Mesendoderm (in vitro differentiated cells): ENCODE results near the gene CMTM8.
"Not testable (repeated sequence)": the region's sequence is repeated elsewhere in the genome, so short reads cannot be mapped to it uniquely, and the experiment has no call there.

Source experiments
- DNase-seq: peaks from one replicate; pipeline ENCODE4 v3.0.0; 2013
- H2AK5ac ChIP-seq: 2 replicates; pipeline ENCODE4 v1.6.1; 2013; ENCODE audit warnings: low read length, inconsistent platforms
- H2BK120ac ChIP-seq: 2 replicates; pipeline ENCODE4 v1.6.1; 2013; ENCODE audit warnings: low read depth, mild to moderate bottlenecking, low read length, moderate library complexity, mixed read lengths
- H2BK15ac ChIP-seq: replicated peaks from 2 replicates; pipeline ENCODE4 v1.6.1; 2013; ENCODE audit warnings: low read depth, mild to moderate bottlenecking, moderate library complexity
- H2BK5ac ChIP-seq: 2 replicates; pipeline ENCODE4 v1.6.1; 2013; ENCODE audit warnings: low read length, inconsistent platforms
- H3K18ac ChIP-seq: 2 replicates; pipeline ENCODE4 v1.6.1; 2013; ENCODE audit warnings: mild to moderate bottlenecking, low read length, mixed read lengths
- H3K23ac ChIP-seq: one replicate; pipeline ENCODE4 v1.6.1; 2013; ENCODE audit warnings: low read length
- H3K27ac ChIP-seq: 2 replicates; pipeline ENCODE4 v1.5.1; 2013; ENCODE audit warnings: low read depth, mild to moderate bottlenecking, inconsistent platforms, low read length, moderate library complexity
- H3K27me3 ChIP-seq: 2 replicates; pipeline ENCODE4 v1.6.1; 2013; ENCODE audit warnings: low read length, control low read depth, mild to moderate bottlenecking, inconsistent platforms; ENCODE audit not compliant: insufficient read depth, poor library complexity
- H3K36me3 ChIP-seq: 2 replicates; pipeline ENCODE4 v1.6.1; 2013; ENCODE audit warnings: low read length, inconsistent platforms; ENCODE audit not compliant: control insufficient read depth, insufficient read depth
- H3K4ac ChIP-seq: one replicate; pipeline ENCODE4 v1.6.1; 2013; ENCODE audit warnings: low read depth, mild to moderate bottlenecking, low read length, moderate library complexity
- H3K4me1 ChIP-seq: 2 replicates; pipeline ENCODE4 v1.6.1; 2013; ENCODE audit warnings: low read depth, low read length, inconsistent platforms; ENCODE audit not compliant: control insufficient read depth
- H3K4me2 ChIP-seq: 2 replicates; pipeline ENCODE4 v1.6.1; 2013; ENCODE audit warnings: low read length
- H3K4me3 ChIP-seq: 2 replicates; pipeline ENCODE4 v1.5.1; 2013; ENCODE audit warnings: mild to moderate bottlenecking, low read length
- H3K56ac ChIP-seq: one replicate; pipeline ENCODE4 v1.6.1; 2013; ENCODE audit warnings: low read length
- H3K79me1 ChIP-seq: 2 replicates; pipeline ENCODE4 v1.6.1; 2013; ENCODE audit warnings: low read length, inconsistent platforms
- H3K79me2 ChIP-seq: 2 replicates; pipeline ENCODE4 v1.6.1; 2013; ENCODE audit warnings: mild to moderate bottlenecking, low read length; ENCODE audit not compliant: control insufficient read depth, insufficient read depth
- H3K9ac ChIP-seq: 2 replicates; pipeline ENCODE4 v1.6.1; 2013; ENCODE audit warnings: low read length, inconsistent platforms
- H4K5ac ChIP-seq: one replicate; pipeline ENCODE4 v1.6.1; 2013; ENCODE audit warnings: low read length
- H4K8ac ChIP-seq: one replicate; pipeline ENCODE4 v1.6.1; 2013; ENCODE audit warnings: low read depth, mild to moderate bottlenecking, control low read depth, low read length, moderate library complexity
- WGBS: extraction: QIAGEN DNeasy Blood & Tissue Kit; methylation state at CpG from one replicate; pipeline ENCODE4 v1.1.7; 2013; ENCODE audit warnings: low lambda C conversion rate, missing lambda C conversion rate; ENCODE audit not compliant: insufficient coverage; ENCODE audit errors: extremely low coverage; 5-methylcytosine and 5-hydroxymethylcytosine counted together

Gene CMTM8

DNA sequence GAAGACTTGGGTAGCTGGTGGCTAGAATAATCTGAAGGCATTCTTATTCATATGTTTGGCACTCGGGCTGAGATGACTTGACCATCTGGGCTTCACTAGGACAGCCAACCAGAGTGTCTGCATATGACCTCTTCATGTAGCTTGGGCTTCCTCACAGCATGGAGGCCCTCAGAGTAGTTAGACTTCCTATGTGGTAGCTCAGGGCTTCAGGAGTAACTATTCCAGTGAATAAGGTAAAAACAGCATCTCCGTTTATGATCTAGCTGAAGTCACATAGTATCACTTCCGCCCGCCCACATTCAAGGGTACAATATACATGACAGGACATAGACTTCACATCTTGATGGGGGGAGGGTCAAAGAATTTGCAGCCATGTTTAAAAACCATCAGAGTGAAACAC lies 18.9 kb upstream of the CMTM8 start:
- H2BK5ac ChIP-seq = no peak overlapping the region
- no peak overlapping the region for H3K56ac ChIP-seq
- H3K18ac ChIP-seq = no peak overlapping the region
- no peaks in the 10 kb centered on the region for H3K36me3 ChIP-seq
- WGBS = no CpG with 5 or more reads among the region's 4 CpGs
- no peak overlapping the region for H2AK5ac ChIP-seq
- no peak overlapping the region for H3K9ac ChIP-seq
- no peaks in the 10 kb centered on the region for H3K79me1 ChIP-seq
- H2BK120ac ChIP-seq = no peak overlapping the region
- no peak overlapping the region for H3K4me2 ChIP-seq
- no peak overlapping the region for H4K8ac ChIP-seq
- no peak overlapping the region for H3K4ac ChIP-seq
- H3K27ac ChIP-seq = no peak overlapping the region
- H3K27me3 ChIP-seq = no peaks in the 10 kb centered on the region
- H3K4me3 ChIP-seq = no peak overlapping the region
- no peak overlapping the region for H2BK15ac ChIP-seq
- H4K5ac ChIP-seq = no peak overlapping the region
- H3K23ac ChIP-seq = no peak overlapping the region
- H3K4me1 ChIP-seq = no peaks in the 10 kb centered on the region
- DNase-seq = no peak
- H3K79me2 ChIP-seq = no peaks in the 10 kb centered on the region

DNA sequence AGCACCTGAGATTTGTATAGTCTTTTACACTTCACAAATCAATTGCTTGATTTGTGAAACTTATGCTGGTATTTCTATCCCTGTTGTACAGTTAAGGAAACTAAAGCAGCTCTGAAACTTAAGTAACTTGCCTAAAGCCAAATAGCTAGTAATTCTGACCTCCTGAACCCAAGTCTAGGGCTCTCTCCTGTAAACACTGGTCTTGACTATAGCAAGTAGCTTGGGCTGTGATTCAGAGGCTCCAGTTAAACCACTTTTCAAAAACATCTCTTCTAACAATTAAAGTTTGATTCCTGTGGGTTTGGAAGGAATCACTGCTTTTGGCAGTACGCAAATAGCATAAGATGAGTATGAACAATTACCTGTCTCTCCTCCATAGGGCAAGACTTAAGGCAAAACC lies 18.5 kb upstream of the CMTM8 start:
- H4K8ac ChIP-seq = no peak overlapping the region
- H3K79me2 ChIP-seq = no peaks in the 10 kb centered on the region
- H3K4me2 ChIP-seq = no peak overlapping the region
- H2BK15ac ChIP-seq = no peak overlapping the region
- H3K9ac ChIP-seq = no peak overlapping the region
- no peaks in the 10 kb centered on the region for H3K36me3 ChIP-seq
- no peak overlapping the region for H3K23ac ChIP-seq
- no peak overlapping the region for H3K27ac ChIP-seq
- no peaks in the 10 kb centered on the region for H3K79me1 ChIP-seq
- H3K18ac ChIP-seq = no peak overlapping the region
- H3K4me1 ChIP-seq = no peaks in the 10 kb centered on the region
- no peak overlapping the region for H2AK5ac ChIP-seq
- no peak for DNase-seq
- H2BK120ac ChIP-seq = no peak overlapping the region
- no peak overlapping the region for H3K4me3 ChIP-seq
- no peak overlapping the region for H3K56ac ChIP-seq
- WGBS = no CpG with 5 or more reads among the region's 1 CpG
- H3K4ac ChIP-seq = no peak overlapping the region
- no peak overlapping the region for H4K5ac ChIP-seq
- no peak overlapping the region for H2BK5ac ChIP-seq
- no peaks in the 10 kb centered on the region for H3K27me3 ChIP-seq

DNA sequence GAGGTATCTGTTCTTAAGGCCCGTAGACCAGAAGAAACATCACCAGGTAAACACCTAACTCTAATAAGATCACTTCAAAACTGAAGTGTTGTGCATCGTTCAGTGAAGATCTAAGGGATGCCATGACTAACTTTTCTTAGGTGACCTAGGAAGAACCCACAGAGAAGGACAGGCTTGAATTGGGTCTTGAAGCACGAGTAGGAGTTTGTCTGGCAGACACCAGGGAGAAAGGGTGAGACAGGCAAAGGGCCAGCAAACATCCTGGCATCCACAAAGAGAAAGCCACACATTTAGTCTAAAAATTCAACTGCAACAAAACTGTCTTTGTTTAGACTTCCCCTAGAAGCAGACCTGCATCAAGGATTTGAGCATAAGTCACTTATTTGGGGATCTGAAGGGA lies 15.5 kb upstream of the CMTM8 start:
- Histone ChIP-seq H2AK5ac (no peak overlapping the region), H4K5ac (no peak overlapping the region), H3K4me2 (no peak overlapping the region), H3K4ac (no peak overlapping the region), H3K56ac (no peak overlapping the region), H3K23ac (no peak overlapping the region), H3K18ac (no peak overlapping the region), H3K79me1 (no peaks in the 10 kb centered on the region), H2BK120ac (no peak overlapping the region), H4K8ac (no peak overlapping the region), H3K27ac (no peak overlapping the region), H3K9ac (no peak overlapping the region), H3K4me1 (no peaks in the 10 kb centered on the region), H3K79me2 (no peaks in the 10 kb centered on the region), H2BK5ac (no peak overlapping the region), H3K36me3 (no peaks in the 10 kb centered on the region), H3K27me3 (no peaks in the 10 kb centered on the region), H2BK15ac (no peak overlapping the region), H3K4me3 (no peak overlapping the region)
- DNase-seq = no peak
- WGBS = no CpG with 5 or more reads among the region's 3 CpGs

DNA sequence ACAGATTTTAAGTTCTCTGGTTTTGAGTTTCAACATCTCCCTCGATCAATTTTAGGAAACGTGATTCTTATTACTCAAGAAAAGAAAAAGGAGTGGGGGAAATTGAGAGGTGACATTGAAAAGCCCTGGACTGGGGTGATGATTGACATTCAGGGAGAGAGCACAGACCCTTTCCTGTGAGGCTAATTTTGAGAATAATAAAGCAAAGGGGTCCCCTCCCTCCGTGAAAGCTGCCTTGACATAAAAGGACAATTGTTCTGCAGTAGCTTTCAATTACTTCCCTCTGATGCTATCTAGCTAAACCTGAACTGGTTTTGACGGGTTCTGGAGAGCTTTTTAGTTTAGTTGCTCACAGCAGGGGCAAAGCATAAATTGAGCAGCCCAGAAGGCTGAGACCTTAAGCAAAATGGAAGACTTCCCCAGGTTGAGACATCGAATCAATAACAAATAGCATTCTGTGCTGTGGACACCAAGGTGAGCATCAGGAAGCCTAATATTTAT lies 14.4 kb upstream of the CMTM8 start:
- Histone ChIP-seq H4K5ac (no peak overlapping the region), H4K8ac (no peak overlapping the region), H3K4me1 (no peaks in the 10 kb centered on the region), H3K9ac (no peak overlapping the region), H3K79me1 (no peaks in the 10 kb centered on the region), H3K36me3 (no peaks in the 10 kb centered on the region), H3K4ac (no peak overlapping the region), H3K18ac (no peak overlapping the region), H3K56ac (no peak overlapping the region), H2BK5ac (no peak overlapping the region), H3K79me2 (no peaks in the 10 kb centered on the region), H3K4me2 (no peak overlapping the region), H2AK5ac (no peak overlapping the region), H2BK15ac (no peak overlapping the region), H3K4me3 (no peak overlapping the region), H3K23ac (no peak overlapping the region), H2BK120ac (no peak overlapping the region), H3K27me3 (no peaks in the 10 kb centered on the region), H3K27ac (no peak overlapping the region)
- no peak for DNase-seq
- no CpG with 5 or more reads among the region's 5 CpGs for WGBS

DNA sequence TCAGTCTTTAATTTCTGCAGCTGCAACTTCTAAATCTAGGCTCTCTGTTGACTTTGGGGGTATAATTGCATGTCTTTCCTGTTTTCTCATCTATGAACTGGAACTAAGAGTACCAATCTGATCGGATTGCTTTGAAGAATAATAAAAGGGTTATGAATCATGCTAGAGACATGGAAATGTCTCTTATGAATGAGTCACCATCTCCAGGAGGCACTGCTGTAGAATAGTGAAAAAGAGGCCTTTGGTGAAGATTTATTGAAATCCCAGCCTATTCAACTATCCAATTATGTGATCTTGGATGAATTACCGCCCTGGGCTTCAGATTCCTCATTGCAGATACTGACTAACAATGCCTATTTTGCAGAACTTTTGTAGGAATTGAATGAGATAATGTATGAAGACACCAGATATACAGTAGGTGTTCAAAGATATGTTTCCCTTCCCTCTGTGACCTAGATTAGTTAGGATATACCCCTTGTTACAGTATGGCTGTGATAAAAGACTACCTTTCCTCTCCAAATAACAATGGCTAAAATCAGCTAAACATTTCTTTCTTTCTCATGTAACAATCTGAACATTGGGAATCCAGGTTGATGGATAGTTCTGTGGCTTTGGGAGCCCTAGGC lies 11.5 kb upstream of the CMTM8 start:
- H3K18ac ChIP-seq = no peak overlapping the region
- H3K79me2 ChIP-seq = no peaks in the 10 kb centered on the region
- no peak overlapping the region for H3K56ac ChIP-seq
- H2BK15ac ChIP-seq = no peak overlapping the region
- no peaks in the 10 kb centered on the region for H3K27me3 ChIP-seq
- H3K4ac ChIP-seq = no peak overlapping the region
- no peak overlapping the region for H4K5ac ChIP-seq
- H2AK5ac ChIP-seq = no peak overlapping the region
- no peak overlapping the region for H4K8ac ChIP-seq
- no peak overlapping the region for H3K4me2 ChIP-seq
- H3K36me3 ChIP-seq = no peaks in the 10 kb centered on the region
- H3K23ac ChIP-seq = no peak overlapping the region
- no peak for DNase-seq
- H2BK120ac ChIP-seq = no peak overlapping the region
- H3K9ac ChIP-seq = no peak overlapping the region
- no peaks in the 10 kb centered on the region for H3K79me1 ChIP-seq
- H3K27ac ChIP-seq = no peak overlapping the region
- WGBS = no CpG with 5 or more reads among the region's 2 CpGs
- H3K4me1 ChIP-seq = no peaks in the 10 kb centered on the region
- H3K4me3 ChIP-seq = no peak overlapping the region
- H2BK5ac ChIP-seq = no peak overlapping the region

DNA sequence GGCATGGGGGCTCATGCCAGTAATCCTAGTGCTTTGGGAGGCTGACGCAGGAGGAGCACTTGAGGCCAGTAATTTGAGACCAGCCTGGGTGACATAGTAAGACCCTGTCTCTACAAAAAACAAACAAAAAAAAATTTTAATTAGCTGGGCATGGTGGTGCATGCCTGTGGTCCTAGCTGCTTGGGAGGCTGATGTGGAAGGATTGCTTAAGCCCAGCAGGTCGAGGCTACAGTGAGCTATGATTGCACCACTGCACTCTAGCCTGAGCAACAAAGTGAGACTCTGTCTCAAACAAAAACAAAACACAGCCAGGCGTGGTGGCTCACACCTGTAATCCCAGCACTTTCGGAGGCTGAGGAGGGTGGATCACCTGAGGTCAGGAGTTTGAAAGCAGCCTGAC lies 9.7 kb upstream of the CMTM8 start:
- not testable (repeated sequence) for H2BK120ac ChIP-seq, H3K56ac ChIP-seq, H3K9ac ChIP-seq, H2BK5ac ChIP-seq, H3K4me2 ChIP-seq, H3K23ac ChIP-seq, H2BK15ac ChIP-seq, H2AK5ac ChIP-seq, DNase-seq, H3K36me3 ChIP-seq, H3K27ac ChIP-seq, H4K5ac ChIP-seq, H3K4me3 ChIP-seq, H3K4ac ChIP-seq, H3K79me2 ChIP-seq, H3K79me1 ChIP-seq, H4K8ac ChIP-seq, H3K4me1 ChIP-seq, H3K18ac ChIP-seq, H3K27me3 ChIP-seq
- no CpG with 5 or more reads among the region's 4 CpGs for WGBS
